ENCODE data around the gene CHMP5. TPM values are rescaled to one million over a fixed set of nuclear protein-coding genes. Genes with fewer than 3 reads are reported as not detected.

The CHMP5 gene
- total RNA-seq, 1 donor from 2014 or later = 173 TPM

DNA sequence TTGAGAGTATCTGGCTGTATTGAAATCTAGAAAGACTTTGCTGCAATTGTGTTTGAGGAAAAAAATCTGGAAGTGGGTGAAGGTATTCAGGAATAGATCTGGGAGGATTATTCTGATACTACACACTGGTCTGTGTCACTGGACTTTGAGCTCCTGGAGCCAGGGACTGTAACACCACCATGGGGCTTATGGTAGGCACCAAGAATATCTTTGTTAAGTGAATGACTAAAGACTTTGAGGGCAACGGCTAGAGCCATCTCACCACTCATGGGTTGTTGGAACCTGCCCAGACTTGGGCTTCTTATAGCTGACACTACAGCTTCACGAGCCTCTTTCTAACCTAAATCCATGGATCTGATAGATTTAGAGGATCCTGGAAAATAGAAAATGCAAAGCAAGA is 35.7 kb downstream of the CHMP5 start:
- TF ChIP-seq CTCF (IDR thresholded peaks at IDR 0.05; ENCODE audit: insufficient read depth, low read length, severe bottlenecking) = no peak
- FAIRE-seq (no peak), DNase-seq (ENCODE audit: low read depth) (peak; percentile 41)
- Histone ChIP-seq H3K4me3 (ENCODE audit: low read depth, low read length) (no peak overlapping the region), H3K27me3 (ENCODE audit: control insufficient read depth, insufficient read depth, low read length) (no peaks in the 10 kb centered on the region), H3K36me3 (ENCODE audit: control insufficient read depth, insufficient read depth, low read length) (peaks cover 25% of the 10 kb centered on the region)

GRCh38 chr9:33304362-33304761 is 39.5 kb downstream of the CHMP5 start:
- H3K36me3 ChIP-seq (ENCODE audit: control insufficient read depth, insufficient read depth, low read length) = peaks cover 38% of the 10 kb centered on the region
- FAIRE-seq (no peak), DNase-seq (ENCODE audit: low read depth) (no peak)
- H3K27me3 ChIP-seq (ENCODE audit: control insufficient read depth, insufficient read depth, low read length) = no peaks in the 10 kb centered on the region
- no peak for TF ChIP-seq CTCF (IDR thresholded peaks at IDR 0.05; ENCODE audit: insufficient read depth, low read length, severe bottlenecking)
- no peak overlapping the region for H3K4me3 ChIP-seq (ENCODE audit: low read depth, low read length)

DNA sequence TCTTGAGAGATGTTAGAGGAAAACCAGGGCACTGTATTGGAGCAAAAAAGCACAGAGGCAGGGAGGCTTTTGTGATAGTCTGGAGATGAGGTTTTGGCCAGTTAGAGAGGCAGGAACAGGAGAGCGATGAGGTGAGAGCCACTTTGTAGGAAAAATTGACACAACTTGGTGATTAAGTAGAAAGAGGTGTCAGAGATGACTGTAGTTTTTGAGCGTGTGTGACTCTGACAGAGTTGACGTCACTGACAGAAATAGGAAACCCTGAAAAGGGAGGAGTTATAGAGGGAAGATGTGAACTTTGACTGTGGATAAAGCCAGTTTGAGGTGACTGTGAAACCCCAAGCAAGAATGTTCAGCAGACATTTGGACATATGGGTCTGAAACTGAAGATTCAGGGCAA is 41.2 kb downstream of the CHMP5 start:
- no peak for TF ChIP-seq CTCF (IDR thresholded peaks at IDR 0.05; ENCODE audit: insufficient read depth, low read length, severe bottlenecking)
- peak; percentile 52 for FAIRE-seq

GRCh38 chr9:33307067-33307466 is 42.2 kb downstream of the CHMP5 start:
- FAIRE-seq (no peak), DNase-seq (ENCODE audit: low read depth) (no peak)
- TF ChIP-seq CTCF (IDR thresholded peaks at IDR 0.05; ENCODE audit: insufficient read depth, low read length, severe bottlenecking) = no peak
- H3K4me3 ChIP-seq (ENCODE audit: low read depth, low read length) = no peak overlapping the region
- no peaks in the 10 kb centered on the region for H3K27me3 ChIP-seq (ENCODE audit: control insufficient read depth, insufficient read depth, low read length)
- H3K36me3 ChIP-seq (ENCODE audit: control insufficient read depth, insufficient read depth, low read length) = peaks cover 37% of the 10 kb centered on the region

More for the DNA sequence above, 41.2 kb downstream of the CHMP5 start:
- Histone ChIP-seq H3K4me3 (ENCODE audit: low read depth, low read length) (no peak overlapping the region), H3K36me3 (ENCODE audit: control insufficient read depth, insufficient read depth, low read length) (peaks cover 33% of the 10 kb centered on the region), H3K27me3 (ENCODE audit: control insufficient read depth, insufficient read depth, low read length) (no peaks in the 10 kb centered on the region)
- no peak for DNase-seq (ENCODE audit: low read depth)

GRCh38 chr9:33309903-33310302 is 45.1 kb downstream of the CHMP5 start:
- FAIRE-seq (no peak), DNase-seq (ENCODE audit: low read depth) (peak; percentile 21)
- Histone ChIP-seq H3K36me3 (ENCODE audit: control insufficient read depth, insufficient read depth, low read length) (peaks cover 34% of the 10 kb centered on the region), H3K4me3 (ENCODE audit: low read depth, low read length) (no peak overlapping the region), H3K27me3 (ENCODE audit: control insufficient read depth, insufficient read depth, low read length) (no peaks in the 10 kb centered on the region)
- TF ChIP-seq CTCF (IDR thresholded peaks at IDR 0.05; ENCODE audit: insufficient read depth, low read length, severe bottlenecking) = no peak

- Histone ChIP-seq H3K27me3 (ENCODE audit: control insufficient read depth, insufficient read depth, low read length) (no peaks in the 10 kb centered on the region), H3K36me3 (ENCODE audit: control insufficient read depth, insufficient read depth, low read length) (peaks cover 27% of the 10 kb centered on the region), H3K4me3 (ENCODE audit: low read depth, low read length) (no peak overlapping the region)
- no peak for TF ChIP-seq CTCF (IDR thresholded peaks at IDR 0.05; ENCODE audit: insufficient read depth, low read length, severe bottlenecking)
- DNase-seq (ENCODE audit: low read depth) (no peak), FAIRE-seq (no peak)
These were observed 45.9 kb downstream of the CHMP5 start for GRCh38 chr9:33310748-33311147.

Measured in bronchial epithelial cell (primary cell).